BE2C (cell line): ENCODE data around the gene IL23A.

Experiments
- DNase-seq: peaks from one replicate; pipeline ENCODE4 v3.0.0-alpha.2; 2020
- H3K27me3 ChIP-seq: fragments of 250-450 bp; sonication (Bioruptor Pico); 2 replicates; pipeline ENCODE4 v1.5.1; 2020; ENCODE audit warnings: mild to moderate bottlenecking
- H3K36me3 ChIP-seq: fragments of 250-450 bp; sonication (Bioruptor Pico); 2 replicates; pipeline ENCODE4 v1.5.1; 2020; ENCODE audit warnings: mild to moderate bottlenecking
- H3K4me1 ChIP-seq: fragments of 250-450 bp; sonication (Bioruptor Pico); 2 replicates; pipeline ENCODE4 v1.5.1; 2020
- H3K4me3 ChIP-seq: 2 replicates; pipeline ENCODE4 v1.5.1; 2011; ENCODE audit warnings: low read depth, low read length
- H3K9me3 ChIP-seq: fragments of 250-450 bp; sonication (Bioruptor Pico); 2 replicates; pipeline ENCODE4 v1.5.1; 2020
- CTCF ChIP-seq: IDR thresholded peaks from 2 replicates; pipeline ENCODE4 v1.5.1; 2012; ENCODE audit warnings: mild to moderate bottlenecking, low read depth, low read length

The IL23A gene

GRCh38 chr12:56350662-56351061, 12.0 kb downstream of the IL23A start:
- H3K27me3 ChIP-seq, result no peaks in the 10 kb centered on the region
- no peak for TF ChIP-seq CTCF
- no peaks in the 10 kb centered on the region for H3K9me3 ChIP-seq
- H3K4me3 ChIP-seq, result no peak overlapping the region
- H3K36me3 ChIP-seq, result no peaks in the 10 kb centered on the region
- DNase-seq, result no peak
- H3K4me1 ChIP-seq, result no peaks in the 10 kb centered on the region

GRCh38 chr12:56351325-56351724, 12.6 kb downstream of the IL23A start:
- Histone ChIP-seq H3K36me3 (no peaks in the 10 kb centered on the region), H3K27me3 (no peaks in the 10 kb centered on the region), H3K4me3 (no peak overlapping the region), H3K9me3 (no peaks in the 10 kb centered on the region), H3K4me1 (no peaks in the 10 kb centered on the region)
- no peak for DNase-seq
- no peak for TF ChIP-seq CTCF

- TF ChIP-seq CTCF, result no peak
- H3K36me3 ChIP-seq, result no peaks in the 10 kb centered on the region
- H3K9me3 ChIP-seq, result no peaks in the 10 kb centered on the region
- no peaks in the 10 kb centered on the region for H3K4me1 ChIP-seq
- peak overlapping the region; percentile 86 for H3K4me3 ChIP-seq
- DNase-seq, result no peak
- no peaks in the 10 kb centered on the region for H3K27me3 ChIP-seq
These were observed 20.3 kb downstream of the IL23A start for GRCh38 chr12:56358836-56359532.

- Histone ChIP-seq H3K4me1 (no peaks in the 10 kb centered on the region), H3K27me3 (no peaks in the 10 kb centered on the region), H3K9me3 (no peaks in the 10 kb centered on the region), H3K4me3 (peak within 1 kb of the TSS; percentile 86), H3K36me3 (no peaks in the 10 kb centered on the region)
- peak; percentile 99 for DNase-seq
- no peak for TF ChIP-seq CTCF
These were observed 21.4 kb downstream of the IL23A start, which contains the start of gene STAT2 for GRCh38 chr12:56359851-56360767. STAT2 (minus strand) TSS chr12:56360107; CDS start chr12:56356571, 3,536 bp downstream.

GRCh38 chr12:56361487-56362129, 22.9 kb downstream of the IL23A start:
- no peak for TF ChIP-seq CTCF
- Histone ChIP-seq H3K9me3 (no peaks in the 10 kb centered on the region), H3K36me3 (no peaks in the 10 kb centered on the region), H3K4me1 (no peaks in the 10 kb centered on the region), H3K27me3 (no peaks in the 10 kb centered on the region), H3K4me3 (no peak overlapping the region)
- no peak for DNase-seq
